GM19438 (cell line): ENCODE data around the gene TULP4.

Experiments
- ATAC-seq: cut with Tn5 transposase; IDR thresholded peaks from one replicate; pipeline ENCODE4 v1.9.1; 2021; ENCODE audit warnings: low read depth; ENCODE audit not compliant: unreplicated experiment

The TULP4 gene, protein sequence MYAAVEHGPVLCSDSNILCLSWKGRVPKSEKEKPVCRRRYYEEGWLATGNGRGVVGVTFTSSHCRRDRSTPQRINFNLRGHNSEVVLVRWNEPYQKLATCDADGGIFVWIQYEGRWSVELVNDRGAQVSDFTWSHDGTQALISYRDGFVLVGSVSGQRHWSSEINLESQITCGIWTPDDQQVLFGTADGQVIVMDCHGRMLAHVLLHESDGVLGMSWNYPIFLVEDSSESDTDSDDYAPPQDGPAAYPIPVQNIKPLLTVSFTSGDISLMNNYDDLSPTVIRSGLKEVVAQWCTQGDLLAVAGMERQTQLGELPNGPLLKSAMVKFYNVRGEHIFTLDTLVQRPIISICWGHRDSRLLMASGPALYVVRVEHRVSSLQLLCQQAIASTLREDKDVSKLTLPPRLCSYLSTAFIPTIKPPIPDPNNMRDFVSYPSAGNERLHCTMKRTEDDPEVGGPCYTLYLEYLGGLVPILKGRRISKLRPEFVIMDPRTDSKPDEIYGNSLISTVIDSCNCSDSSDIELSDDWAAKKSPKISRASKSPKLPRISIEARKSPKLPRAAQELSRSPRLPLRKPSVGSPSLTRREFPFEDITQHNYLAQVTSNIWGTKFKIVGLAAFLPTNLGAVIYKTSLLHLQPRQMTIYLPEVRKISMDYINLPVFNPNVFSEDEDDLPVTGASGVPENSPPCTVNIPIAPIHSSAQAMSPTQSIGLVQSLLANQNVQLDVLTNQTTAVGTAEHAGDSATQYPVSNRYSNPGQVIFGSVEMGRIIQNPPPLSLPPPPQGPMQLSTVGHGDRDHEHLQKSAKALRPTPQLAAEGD (N-terminal part only)

DNA sequence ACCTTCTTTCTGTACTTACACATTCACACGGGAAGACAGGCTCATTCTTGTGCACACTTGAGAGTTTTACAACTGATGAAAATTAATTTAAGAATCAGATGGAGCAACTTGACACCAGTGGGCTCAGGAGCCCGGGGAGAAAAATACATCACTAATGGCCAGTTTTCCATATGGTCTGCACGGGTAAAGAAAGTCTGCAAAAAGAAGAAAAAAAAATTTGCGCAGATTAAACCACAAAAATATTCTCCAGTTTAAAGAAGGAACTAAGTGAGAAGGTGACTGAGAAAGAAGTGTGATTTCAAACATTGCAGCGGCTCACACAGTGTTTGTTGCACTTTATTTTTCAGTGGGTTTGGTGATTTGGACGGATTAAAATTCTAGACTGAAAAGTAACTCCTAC is at the start of gene TULP4:
Gene TULP4 (plus strand): TSS at position 301 of the 400 bp plus-strand sequence. CDS start 1,552 bp downstream, outside the sequence.
- ATAC-seq: no peak

DNA sequence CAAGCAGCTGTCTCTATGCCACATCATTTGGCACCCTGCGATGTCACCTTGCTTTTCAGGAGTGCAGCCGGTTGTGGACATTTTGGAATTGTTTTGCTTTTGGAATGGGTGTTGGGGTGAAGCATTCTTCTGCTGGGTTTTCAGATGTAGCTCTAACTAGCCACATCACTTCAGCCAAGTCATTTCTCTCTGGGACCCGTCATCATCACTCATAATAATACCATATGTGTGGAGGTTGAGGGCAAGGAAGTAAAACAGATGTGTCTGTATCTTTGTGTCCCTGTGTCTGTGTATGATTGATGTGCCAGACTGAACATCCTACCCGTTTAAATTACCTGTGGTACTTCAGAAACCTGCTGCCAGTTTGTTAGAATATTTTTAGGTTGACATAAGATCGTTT is 49.5 kb upstream of the TULP4 start:
- ATAC-seq: no peak

DNA sequence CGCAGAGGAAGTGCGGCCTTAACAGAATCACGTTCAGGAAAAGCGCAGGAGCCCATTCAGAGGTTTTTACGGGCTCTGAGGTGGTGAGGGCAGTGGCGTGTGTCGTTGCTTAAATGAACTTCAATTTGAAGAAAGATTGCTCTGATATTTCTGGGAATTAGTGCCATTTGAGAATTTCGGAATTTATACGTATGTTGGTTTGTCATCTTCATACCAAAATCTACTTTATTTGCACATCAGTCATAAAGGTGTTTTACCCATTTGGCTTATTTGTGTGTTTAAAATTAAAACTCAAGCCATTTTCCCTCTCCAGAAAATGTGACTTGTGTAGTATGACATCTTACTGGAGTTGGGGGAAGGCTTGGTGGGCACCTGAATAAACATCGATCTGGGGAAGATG is 48.1 kb upstream of the TULP4 start:
- ATAC-seq: no peak

DNA sequence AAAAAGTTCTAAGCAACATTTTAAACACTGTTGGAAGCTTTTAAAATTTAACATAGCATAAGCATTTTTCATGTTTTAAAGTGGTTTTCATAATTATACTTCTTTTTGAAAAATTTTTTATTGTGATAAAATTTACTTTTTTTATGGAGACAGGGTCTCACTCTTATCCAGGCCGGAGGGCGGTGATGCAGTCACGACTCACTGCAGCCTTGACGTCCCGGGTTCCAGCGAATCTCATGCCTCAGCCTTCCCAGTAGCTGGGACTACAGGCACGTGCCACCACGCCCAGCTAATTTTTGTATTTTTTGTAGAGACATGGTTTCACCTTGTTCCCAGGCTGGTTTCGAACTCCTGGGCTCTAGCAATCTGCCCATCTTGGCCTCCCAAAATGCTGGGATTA is 46.1 kb upstream of the TULP4 start:
- no peak for ATAC-seq

DNA sequence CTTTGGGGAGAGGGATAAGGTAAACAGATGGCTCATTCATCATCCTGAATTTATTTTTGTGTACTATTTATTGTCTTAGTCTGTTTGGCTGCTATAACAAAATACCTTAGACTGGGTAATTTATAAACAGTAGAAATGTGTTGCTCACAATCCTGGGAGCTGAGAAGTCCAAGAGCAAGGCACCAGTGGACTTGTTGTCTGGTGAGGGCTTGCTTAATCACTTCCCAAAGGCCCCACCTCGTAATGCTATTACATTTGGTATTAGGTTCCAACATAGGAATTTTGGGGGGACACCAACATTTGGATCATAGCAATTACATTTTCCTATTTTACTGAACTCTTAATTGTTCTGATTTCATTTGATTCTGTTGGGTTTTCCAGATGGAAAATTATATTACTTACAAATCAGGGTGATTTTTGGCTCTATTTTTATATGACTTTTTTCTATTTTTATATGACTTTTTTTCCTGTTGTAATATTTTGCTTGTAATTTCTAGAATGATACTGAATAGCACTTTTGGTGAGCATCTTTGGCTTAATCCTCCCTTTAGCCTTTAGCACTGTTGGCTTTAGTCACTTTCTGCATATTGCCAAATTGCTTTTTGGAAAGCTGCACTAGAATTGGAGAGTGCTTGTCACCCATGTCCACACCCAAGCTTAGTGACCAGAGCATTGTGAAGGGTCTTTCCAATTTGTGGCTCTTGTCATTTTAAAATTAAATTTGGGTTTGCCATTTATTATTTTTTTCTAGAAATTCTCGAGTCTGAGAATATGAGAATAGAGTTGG is 43.7 kb upstream of the TULP4 start:
- ATAC-seq: no peak

DNA sequence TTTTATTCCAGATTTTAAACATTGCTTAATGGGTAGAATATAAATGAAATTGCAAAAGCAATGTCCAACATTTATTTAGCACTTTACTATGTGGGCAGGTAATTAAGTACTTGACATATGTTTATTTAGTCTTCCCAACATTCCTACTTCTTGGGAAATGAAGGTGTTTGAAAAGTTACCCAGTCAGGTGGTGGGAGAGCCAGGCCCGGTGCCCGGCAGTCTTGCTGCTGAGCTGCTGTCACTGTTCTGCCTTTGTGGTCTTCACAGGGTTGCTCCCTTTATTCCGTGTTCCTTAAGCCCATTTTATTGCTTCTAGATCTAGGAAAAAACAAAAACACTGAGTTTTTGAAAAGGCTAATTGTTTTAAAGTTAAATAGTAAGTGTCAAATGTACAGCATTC is 42.6 kb upstream of the TULP4 start:
- ATAC-seq: no peak

DNA sequence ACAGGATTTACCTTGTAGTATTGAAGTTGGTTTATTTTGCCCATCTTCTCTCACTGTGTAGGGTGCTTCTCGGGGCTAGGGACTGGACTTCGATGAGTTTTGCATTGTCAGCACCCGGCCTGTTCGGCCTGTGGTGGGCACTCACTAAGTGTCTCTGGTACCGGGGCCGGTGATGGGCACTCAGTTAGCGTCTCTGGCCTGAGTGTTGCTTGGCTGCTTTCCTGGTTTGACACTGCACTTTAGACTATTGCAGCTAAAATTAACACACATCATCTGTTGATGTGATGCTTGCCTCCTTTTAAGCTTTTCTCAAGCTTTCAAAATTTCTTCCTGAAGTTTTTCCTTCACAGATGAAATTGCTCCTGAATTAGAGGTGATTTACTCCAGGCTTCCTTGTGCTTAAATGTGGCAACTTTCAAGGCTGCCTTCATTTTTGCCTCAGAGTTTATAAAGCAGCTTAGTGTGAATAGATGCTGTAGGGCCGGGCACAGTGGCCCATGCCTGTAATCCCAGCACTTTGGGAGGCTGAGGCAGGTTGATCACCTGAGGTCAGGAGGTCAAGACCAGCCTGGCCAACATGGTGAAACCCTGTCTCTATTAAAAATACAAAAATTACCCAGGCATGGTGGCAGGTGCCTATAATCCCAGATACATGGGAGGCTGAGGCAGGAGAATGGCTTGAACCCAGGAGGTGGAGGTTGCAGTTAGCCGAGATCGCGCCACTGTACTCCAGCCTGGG is 41.7 kb upstream of the TULP4 start:
- ATAC-seq: peak; percentile 36

DNA sequence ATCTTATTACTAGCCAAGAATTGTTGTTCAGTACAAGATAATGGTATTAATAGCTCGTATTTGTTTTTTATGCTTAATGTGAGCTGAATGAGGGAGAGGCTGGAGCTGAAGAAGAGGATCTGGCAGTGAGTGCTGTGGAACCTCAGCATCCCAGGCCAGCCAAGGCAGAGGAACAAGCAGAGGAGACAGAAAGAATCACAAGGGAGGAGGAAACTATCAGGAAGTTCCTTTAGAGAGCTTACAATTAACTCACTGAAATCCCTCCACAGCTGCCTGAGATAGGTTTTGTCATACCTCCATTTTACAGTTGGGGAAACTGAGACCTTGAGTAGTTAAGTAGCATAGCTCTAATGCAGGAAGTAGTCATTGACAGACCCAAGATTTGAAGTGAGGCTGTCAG is 39.9 kb upstream of the TULP4 start:
- ATAC-seq: no peak

DNA sequence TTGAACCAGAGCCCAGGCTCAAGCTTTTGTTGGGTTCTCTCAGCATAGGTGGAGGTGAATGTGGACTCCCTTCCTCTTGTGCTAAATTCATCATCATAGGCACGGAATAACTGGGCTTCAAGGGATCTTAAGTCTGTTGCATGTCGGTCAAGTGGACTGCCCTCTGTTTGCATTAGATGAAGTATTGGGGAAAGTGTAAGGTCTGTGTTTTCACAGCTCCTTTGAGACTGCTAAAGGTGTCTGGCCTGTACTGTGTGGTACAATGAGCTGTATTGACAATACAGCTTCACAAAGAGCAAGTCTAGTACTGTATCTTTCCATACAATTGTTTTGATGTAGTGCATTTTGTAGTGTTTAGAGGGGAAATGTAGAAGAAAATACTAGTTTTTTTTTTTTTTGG is 34.3 kb upstream of the TULP4 start:
- ATAC-seq: no peak

DNA sequence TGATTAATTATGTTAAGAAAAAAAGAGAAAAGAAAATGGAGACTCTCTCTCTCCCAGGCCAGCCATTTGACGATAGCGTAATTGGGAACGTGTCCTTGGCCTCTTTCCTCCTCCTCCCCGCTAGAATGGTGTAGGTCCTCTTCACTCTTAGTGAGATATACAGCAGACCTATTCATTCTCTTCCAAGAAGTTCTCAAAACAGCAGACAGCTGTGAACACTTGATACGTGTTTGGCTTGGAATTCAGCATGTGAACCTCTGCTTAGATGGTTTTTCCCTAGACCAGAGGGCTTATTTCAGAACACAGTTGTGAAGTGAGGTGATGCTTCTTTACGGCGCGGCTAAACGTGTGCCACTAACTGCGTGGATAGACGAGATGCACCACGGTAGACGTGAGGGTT is 32.6 kb upstream of the TULP4 start:
- no peak for ATAC-seq

DNA sequence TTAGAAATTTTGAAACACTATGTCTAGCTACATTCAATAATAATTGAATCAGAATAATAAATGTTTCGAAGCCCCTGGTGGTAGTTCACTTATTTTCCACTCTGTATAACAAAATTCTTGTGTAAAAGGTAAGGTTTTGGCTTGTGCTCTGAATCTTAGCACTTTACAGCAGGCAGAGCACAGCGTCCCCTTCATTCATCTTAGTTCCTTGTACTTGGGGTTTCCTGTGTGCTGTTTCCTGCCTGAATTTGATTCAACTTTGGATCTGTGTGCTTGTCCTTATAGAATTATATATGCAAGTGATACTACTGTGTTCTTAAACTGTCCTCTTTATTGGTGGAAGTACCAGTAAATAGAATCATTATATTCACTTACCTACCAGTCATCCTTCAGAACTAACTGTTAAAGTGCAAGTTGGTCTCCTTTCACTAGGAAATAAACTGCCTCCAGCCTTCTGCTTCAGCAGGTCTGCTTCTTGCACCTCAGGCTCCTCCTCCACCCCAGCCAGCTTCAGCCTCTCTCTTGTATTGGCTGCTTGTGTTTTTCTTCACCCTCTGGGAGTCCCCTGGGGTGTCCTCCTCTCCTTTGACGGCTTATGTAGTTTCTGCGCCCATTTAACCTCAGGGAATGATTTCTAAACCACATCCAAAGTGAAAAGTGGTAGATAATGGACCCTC is 28.8 kb upstream of the TULP4 start:
- no peak for ATAC-seq

DNA sequence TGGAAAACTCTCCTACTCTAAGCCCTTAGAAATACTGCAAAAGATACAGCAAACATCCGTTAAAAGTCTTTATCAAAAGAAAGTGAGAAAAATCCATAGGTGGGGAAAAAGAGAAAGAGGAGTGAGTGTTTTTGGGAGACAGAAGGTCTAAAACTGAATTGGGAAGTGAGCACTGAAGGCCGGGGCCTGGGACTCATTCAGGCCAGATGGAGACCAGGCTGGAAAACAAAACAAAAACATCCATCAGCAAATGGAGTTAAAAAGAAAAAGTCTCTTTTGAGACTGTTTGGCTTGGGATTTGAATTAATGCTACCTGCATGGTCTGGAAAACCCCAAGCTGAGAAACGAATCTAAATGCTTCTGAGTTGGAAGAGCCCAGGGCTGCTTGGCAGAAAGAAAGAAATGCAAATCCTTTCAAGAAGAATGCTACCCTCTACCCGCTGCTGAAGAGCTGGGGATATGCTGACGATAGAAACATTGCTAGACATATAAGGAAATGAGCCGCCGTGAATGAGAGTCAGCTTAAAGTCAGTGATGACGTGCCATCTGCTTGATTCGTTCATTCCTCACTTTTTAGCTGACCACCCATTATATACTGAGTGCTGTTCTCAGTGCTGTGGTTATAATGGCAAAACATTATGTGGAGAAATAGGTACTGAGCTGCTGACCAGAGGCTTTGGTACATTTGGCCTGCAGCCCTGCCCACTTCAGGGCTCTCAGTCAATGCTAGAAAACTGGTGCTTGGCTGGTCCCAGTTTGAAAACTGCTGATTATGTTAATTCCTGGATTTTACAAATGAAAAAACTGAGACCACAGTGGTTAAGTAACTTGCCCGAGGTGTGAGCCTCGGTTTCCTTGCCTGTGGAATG is 28.0 kb upstream of the TULP4 start:
- ATAC-seq: no peak

DNA sequence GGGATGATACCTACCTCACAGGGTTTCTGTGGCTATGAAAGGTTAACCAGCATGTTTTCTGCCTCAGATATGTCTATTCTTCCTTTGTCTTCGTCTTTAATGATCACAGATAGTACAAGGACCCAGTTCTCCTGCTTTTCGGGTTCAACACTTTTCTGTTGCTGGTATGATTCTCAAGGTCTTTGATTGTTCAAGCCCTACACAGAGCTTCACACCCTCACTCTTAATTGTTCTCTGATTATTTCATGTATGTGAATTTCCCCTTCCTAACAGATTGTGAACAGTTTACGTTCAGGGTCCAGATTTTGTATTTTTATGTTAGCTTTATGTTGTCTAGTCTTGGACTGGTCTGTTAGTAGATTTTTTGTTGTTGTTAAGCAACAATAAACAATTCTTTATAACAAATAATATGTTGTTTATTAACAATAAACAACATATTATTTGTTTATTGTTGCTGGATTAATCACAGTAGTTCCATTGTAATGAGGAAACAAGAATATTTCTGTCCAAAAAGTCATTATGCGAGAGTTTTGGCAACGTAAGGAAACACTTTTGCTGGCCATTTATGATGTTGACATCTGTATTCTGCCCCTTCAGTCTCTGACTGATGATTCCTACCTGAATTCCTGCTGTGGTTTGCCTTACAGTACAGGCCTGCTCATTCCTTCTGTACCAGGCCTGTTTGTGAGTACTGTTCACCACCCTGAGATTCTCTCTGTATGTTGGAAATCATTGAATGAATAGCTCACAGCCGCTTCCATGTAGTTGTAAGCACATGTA is 27.2 kb upstream of the TULP4 start:
- ATAC-seq: no peak

DNA sequence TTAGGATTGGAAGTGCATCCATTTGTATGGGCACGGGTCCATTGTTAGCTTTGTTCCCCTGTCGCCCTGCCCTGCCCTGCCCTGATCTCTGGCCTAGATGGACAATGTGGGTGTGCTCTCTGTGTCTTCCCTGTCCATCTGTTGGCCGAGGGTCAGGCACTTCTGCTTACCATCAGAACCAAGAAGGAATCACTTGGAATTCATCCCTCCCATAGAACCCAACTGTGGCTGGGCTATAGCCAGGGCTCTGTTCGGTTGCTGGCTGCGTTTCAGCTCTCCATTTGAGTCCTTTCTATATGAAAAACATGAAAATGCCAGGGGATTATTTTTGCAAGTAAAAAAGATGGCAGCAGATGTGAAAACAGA is 26.6 kb upstream of the TULP4 start:
- no peak for ATAC-seq

DNA sequence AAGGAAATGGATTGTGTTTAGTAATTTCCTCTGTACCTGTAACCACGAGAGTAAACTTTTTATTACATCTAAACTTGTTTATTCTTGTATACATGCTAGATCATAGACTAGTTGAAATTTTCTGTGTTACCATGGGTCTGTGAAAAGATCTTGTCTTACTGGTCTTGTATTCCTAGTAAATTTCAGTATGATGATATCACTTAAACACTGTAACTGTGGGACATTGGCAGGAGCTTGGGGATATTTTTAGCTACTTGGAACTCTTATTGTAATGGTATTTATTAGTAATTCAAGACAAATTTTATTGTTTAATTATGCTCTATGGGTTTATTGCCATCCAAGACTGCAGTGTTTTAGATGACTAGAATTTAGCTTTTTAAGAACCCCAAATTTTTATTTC is 25.9 kb upstream of the TULP4 start:
- no peak for ATAC-seq

DNA sequence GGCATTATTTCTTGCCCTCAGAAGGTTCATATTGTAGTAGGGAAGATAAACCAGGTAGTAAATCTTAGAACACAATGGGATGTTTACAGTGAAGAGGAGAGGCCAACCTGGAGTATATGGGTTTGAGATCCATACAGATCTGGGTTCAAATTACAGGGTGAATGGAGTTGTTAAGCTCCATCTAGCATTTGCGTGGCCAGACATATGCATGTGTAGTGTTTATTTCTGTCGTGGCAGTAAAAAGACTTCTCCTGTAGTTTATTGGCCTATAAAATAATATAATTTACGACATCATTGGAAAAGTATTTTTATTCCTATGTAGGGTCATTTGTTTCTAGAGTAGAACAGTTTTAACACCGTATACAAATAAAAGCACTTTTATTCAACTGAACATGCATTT is 25.2 kb upstream of the TULP4 start:
- ATAC-seq: no peak

DNA sequence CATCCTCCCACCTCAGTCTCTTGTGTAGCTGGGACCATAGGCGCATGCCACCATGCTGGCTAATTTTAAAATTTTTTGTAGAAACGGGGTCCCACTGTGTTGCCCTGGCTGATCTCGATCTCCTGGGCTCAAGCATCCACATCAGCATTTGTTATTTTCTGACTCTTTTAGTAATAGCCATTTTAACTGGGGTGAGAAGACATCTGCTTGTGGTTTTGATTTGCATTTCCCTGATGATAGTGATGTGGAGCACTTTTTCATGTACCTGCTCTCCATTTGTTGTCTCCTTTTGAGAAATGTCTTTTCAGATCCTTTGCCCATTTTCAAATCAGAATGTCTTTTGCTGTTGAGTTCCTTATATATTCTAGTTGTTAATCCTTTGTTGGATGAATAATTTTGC is 22.2 kb upstream of the TULP4 start:
- ATAC-seq: peak; percentile 73

DNA sequence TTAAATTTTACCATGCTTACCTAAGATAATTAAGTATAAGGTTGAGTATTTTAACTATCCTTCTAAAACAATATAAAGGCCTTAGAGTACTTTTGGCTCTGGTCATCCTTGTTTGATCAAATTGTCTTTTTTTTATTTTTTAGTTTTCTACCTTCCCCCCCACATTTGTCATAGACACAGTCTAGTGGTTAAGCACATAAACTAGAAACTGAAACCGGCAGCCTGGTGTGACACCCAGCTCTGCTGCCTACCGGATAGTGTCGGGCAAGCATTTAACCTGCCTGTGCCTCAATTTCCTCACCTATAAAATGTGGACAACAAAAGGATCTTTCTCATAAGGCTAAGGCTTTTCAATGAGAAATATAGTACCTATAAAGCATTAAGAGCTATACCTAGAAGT is 21.6 kb upstream of the TULP4 start:
- ATAC-seq: peak; percentile 84
